Activated T-cell treated with anti-CD3 and anti-CD28 coated beads for 1 hour (primary cell): ENCODE data around the gene IFNA1.
"Not testable (repeated sequence)": the region's sequence is repeated elsewhere in the genome, so short reads cannot be mapped to it uniquely, and the experiment has no call there.

ENCODE experiments used
- DNase-seq: peaks from one replicate; pipeline ENCODE4 v3.0.0-alpha.2; 2020; ENCODE audit warnings: low read depth

The IFNA1 gene

GRCh38 chr9:21449312-21449711, 9.1 kb downstream of the IFNA1 start:
- DNase-seq = not testable (repeated sequence)

GRCh38 chr9:21450733-21451394, 10.6 kb downstream of the IFNA1 start:
- DNase-seq = no peak

- DNase-seq = no peak
These were observed 12.4 kb downstream of the IFNA1 start for GRCh38 chr9:21452681-21453080.

- no peak for DNase-seq
These were observed 13.9 kb downstream of the IFNA1 start for GRCh38 chr9:21454149-21454548.

GRCh38 chr9:21455320-21455719, 15.1 kb downstream of the IFNA1 start:
- DNase-seq = no peak

GRCh38 chr9:21461377-21461776, 21.1 kb downstream of the IFNA1 start:
- DNase-seq = no peak

- DNase-seq = no peak
These were observed 24.9 kb downstream of the IFNA1 start for GRCh38 chr9:21465138-21465537.

- DNase-seq = no peak
These were observed 25.8 kb downstream of the IFNA1 start for GRCh38 chr9:21465859-21466518.

- no peak for DNase-seq
These were observed 29.9 kb downstream of the IFNA1 start for GRCh38 chr9:21470126-21470525.

- no peak for DNase-seq
These were observed 33.0 kb downstream of the IFNA1 start for GRCh38 chr9:21473236-21473635.

GRCh38 chr9:21477466-21477865, 37.2 kb downstream of the IFNA1 start:
- DNase-seq = no peak

- DNase-seq = no peak
These were observed 39.0 kb downstream of the IFNA1 start for GRCh38 chr9:21479152-21479702.

GRCh38 chr9:21481470-21482056, 41.3 kb downstream of the IFNA1 start:
- no peak for DNase-seq

GRCh38 chr9:21482213-21482612, 42.0 kb downstream of the IFNA1 start, which contains the start of gene IFNE:
TSS of gene IFNE (minus strand) at chr9:21482313. CDS start at chr9:21481694, 619 bp downstream.
- no peak for DNase-seq
